ENCODE data around the gene UNC13A. TPM values are rescaled to one million over a fixed set of nuclear protein-coding genes. Genes with fewer than 3 reads are reported as not detected.
"Not testable (repeated sequence)": the region's sequence is repeated elsewhere in the genome, so short reads cannot be mapped to it uniquely, and the experiment has no call there.

UNC13A gene
- total RNA-seq, 2 donors from 2014 or later, result 1.3 to 2.6 TPM

DNA sequence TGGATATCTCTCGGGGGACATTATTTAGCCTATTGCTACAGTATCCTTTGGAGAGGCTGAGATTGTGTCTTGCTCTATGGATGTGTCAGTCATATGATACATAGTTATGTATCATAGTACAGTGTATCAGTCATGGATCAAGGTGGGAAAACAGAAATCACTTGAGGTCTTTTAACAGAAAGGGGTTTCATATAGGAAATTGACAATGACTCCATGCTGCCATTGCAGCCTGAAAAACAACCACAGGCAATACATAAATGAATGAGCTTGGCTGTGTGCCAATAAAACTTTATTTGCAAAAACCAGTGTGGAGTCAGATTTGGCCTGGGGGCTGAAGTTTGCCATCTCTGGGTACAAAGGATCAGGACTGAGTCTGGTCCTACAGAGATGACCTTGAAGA lies 97.3 kb downstream of the UNC13A start:
- Histone ChIP-seq H3K36me3 (replicated peaks in 1 of 2; ENCODE audit: insufficient read depth in 1 of 2, low read depth in 2 of 2) (no peaks in the 10 kb centered on the region), H3K27me3 (peaks cover 0 to 5% of the 10 kb centered on the region in 2 donors), H3K27ac (no peak overlapping the region), H3K4me3 (no peak overlapping the region), H3K4me1 (no peaks in the 10 kb centered on the region), H3K9me3 (no peaks in the 10 kb centered on the region)
- TF ChIP-seq, protein P1, sequence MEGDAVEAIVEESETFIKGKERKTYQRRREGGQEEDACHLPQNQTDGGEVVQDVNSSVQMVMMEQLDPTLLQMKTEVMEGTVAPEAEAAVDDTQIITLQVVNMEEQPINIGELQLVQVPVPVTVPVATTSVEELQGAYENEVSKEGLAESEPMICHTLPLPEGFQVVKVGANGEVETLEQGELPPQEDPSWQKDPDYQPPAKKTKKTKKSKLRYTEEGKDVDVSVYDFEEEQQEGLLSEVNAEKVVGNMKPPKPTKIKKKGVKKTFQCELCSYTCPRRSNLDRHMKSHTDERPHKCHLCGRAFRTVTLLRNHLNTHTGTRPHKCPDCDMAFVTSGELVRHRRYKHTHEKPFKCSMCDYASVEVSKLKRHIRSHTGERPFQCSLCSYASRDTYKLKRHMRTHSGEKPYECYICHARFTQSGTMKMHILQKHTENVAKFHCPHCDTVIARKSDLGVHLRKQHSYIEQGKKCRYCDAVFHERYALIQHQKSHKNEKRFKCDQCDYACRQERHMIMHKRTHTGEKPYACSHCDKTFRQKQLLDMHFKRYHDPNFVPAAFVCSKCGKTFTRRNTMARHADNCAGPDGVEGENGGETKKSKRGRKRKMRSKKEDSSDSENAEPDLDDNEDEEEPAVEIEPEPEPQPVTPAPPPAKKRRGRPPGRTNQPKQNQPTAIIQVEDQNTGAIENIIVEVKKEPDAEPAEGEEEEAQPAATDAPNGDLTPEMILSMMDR (IDR thresholded peaks at IDR 0.05), result no peak
- no peak for TF ChIP-seq POLR2A (IDR thresholded peaks at IDR 0.05)
- intact Hi-C loops (cut with DNase I), result no loop called here
- no peak for ATAC-seq
- no peak for DNase-seq
- WGBS, 2 donors, result 80 to 92% methylated on average over 1 of the region's 1 CpG

- 46 to 57% methylated on average over 7 of the region's 7 CpGs for WGBS, 2 donors
- ATAC-seq; intact Hi-C loops (cut with DNase I): not testable (repeated sequence)
These were observed 102.8 kb downstream of the UNC13A start for GRCh38 chr19:17585395-17585794.

DNA sequence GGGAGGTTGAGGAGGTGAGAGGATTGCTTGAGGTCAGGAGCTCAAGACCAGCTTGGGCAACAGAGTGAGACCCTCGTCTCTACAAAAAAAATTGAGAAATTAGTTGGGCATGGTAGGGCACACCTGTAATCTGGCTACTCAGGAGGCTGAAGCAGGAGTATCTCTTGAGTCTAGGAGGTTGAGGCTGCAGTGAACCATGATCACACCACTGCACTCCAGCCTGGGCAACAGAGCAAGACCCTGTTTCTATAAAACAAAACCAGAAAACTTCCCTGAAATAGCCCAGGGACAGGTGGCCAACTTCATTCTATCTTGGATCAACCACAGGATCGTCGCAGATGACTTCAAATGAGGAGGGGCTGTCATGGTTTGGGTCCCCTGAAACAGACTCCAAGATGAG lies 104.0 kb downstream of the UNC13A start:
- no peak for TF ChIP-seq POLR2A (IDR thresholded peaks at IDR 0.05)
- TF ChIP-seq, protein P1 (IDR thresholded peaks at IDR 0.05), result no peak
- H3K4me1 ChIP-seq, result no peaks in the 10 kb centered on the region
- peaks cover 0 to 7% of the 10 kb centered on the region in 2 donors for H3K36me3 ChIP-seq (replicated peaks in 1 of 2; ENCODE audit: insufficient read depth in 1 of 2, low read depth in 2 of 2)
- WGBS, 2 donors, result 55 to 58% methylated on average over 3 of the region's 3 CpGs
- H3K27me3 ChIP-seq, result no peaks in the 10 kb centered on the region
- H3K9me3 ChIP-seq, result no peaks in the 10 kb centered on the region
- DNase-seq, result no peak
- H3K4me3 ChIP-seq, result no peak overlapping the region
- no peak overlapping the region for H3K27ac ChIP-seq
- intact Hi-C loops (cut with DNase I), result no loop called here
- ATAC-seq, result no peak

More at GRCh38 chr19:17585395-17585794, 102.8 kb downstream of the UNC13A start:
- H3K36me3 ChIP-seq (replicated peaks in 1 of 2; ENCODE audit: insufficient read depth in 1 of 2, low read depth in 2 of 2); H3K27ac ChIP-seq; H3K4me3 ChIP-seq; DNase-seq; H3K9me3 ChIP-seq; H3K4me1 ChIP-seq; H3K27me3 ChIP-seq: not testable (repeated sequence)

DNA sequence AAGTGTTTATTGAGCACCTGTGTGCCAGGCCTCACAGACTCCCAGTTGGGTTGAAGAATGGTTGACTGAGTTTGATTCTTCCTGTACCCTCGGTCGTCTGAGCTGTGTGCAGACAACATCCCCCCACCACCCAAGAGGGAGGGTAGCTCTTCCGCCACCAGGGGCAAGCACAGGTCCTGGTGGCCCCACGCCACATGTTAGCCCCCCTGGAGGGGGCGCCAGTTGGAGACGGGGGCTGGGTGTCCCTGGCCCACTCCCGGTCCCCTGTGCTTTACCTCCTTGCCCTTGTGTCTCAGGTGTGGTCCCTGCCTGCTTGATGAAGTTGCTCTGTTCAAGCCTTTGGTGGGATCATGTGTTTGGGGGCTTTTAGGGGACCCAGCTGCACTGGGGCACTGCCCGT lies 105.5 kb downstream of the UNC13A start:
- Histone ChIP-seq H3K9me3 (no peaks in the 10 kb centered on the region), H3K4me1 (no peaks in the 10 kb centered on the region), H3K4me3 (no peak overlapping the region), H3K27me3 (no peaks in the 10 kb centered on the region), H3K36me3 (replicated peaks in 1 of 2; ENCODE audit: insufficient read depth in 1 of 2, low read depth in 2 of 2) (peaks cover 0 to 15% of the 10 kb centered on the region in 2 donors), H3K27ac (no peak overlapping the region)
- TF ChIP-seq, protein P1 (IDR thresholded peaks at IDR 0.05), result no peak
- no peak for ATAC-seq
- no peak for DNase-seq
- intact Hi-C loops (cut with DNase I), result no loop called here
- WGBS, 2 donors, result 69 to 76% methylated on average over 5 to 8 of the region's 8 CpGs

- H3K4me1 ChIP-seq, result no peaks in the 10 kb centered on the region
- DNase-seq (no peak), ATAC-seq (no peak)
- WGBS, 2 donors, result 81 to 89% methylated on average over 8 to 19 of the region's 19 CpGs
- no peak overlapping the region for H3K4me3 ChIP-seq
- no peak for TF ChIP-seq POLR2A (IDR thresholded peaks at IDR 0.05)
- TF ChIP-seq, protein P1 (IDR thresholded peaks at IDR 0.05), result no peak
- H3K27ac ChIP-seq, result no peak overlapping the region
- H3K9me3 ChIP-seq, result no peaks in the 10 kb centered on the region
- H3K27me3 ChIP-seq, result no peaks in the 10 kb centered on the region
- intact Hi-C loops (cut with DNase I), result no loop called here
- H3K36me3 ChIP-seq (replicated peaks in 1 of 2; ENCODE audit: insufficient read depth in 1 of 2, low read depth in 2 of 2), result peaks cover 0 to 17% of the 10 kb centered on the region in 2 donors
These were observed 106.8 kb downstream of the UNC13A start for GRCh38 chr19:17581211-17581874.
